Liver (tissue), 3 donors: ENCODE measurements around the gene TSHZ2.

Source experiments
- GABPA ChIP-seq, 2 donors: IDR thresholded peaks in 1 of 2; conservative IDR thresholded peaks in 1 of 2; 2 replicates each; pipeline ENCODE4 v1.6.1; 2016; ENCODE audit warnings: antibody characterized with exemption in 2 of 2, mild to moderate bottlenecking in 1 of 2, moderate library complexity in 1 of 2
- HNF4A ChIP-seq, 2 donors: conservative IDR thresholded peaks; 2 replicates each; pipeline ENCODE4 v1.6.1; 2016; ENCODE audit warnings: antibody characterized with exemption in 2 of 2, mild to moderate bottlenecking in 2 of 2
- HNF4G ChIP-seq: IDR thresholded peaks from 2 replicates; pipeline ENCODE4 v1.6.1; 2016; ENCODE audit warnings: antibody characterized with exemption
- MAX ChIP-seq: IDR thresholded peaks from 2 replicates; pipeline ENCODE4 v1.6.1; 2016; ENCODE audit warnings: antibody characterized with exemption
- RAD21 ChIP-seq, 2 donors: IDR thresholded peaks; 2 replicates each; pipeline ENCODE4 v1.6.1; 2016; ENCODE audit warnings: antibody characterized with exemption in 2 of 2, mild to moderate bottlenecking in 2 of 2
- REST ChIP-seq: IDR thresholded peaks from 2 replicates; pipeline ENCODE4 v1.6.1; 2016; ENCODE audit warnings: antibody characterized with exemption, mild to moderate bottlenecking
- ZBTB33 ChIP-seq: IDR thresholded peaks from 2 replicates; pipeline ENCODE4 v1.6.1; 2016; ENCODE audit warnings: antibody characterized with exemption
- TF ChIP-seq, protein P1 (sequence below): fragments of 150-350 bp; IDR thresholded peaks from 2 replicates; pipeline ENCODE4 v1.5.1; 2017; ENCODE audit warnings: improper control_type of control experiment, low read depth, low read length; ENCODE audit not compliant: missing input control
- donor health status: healthy.
- donor health status: healthy.

- TF ChIP-seq MAX (no peak), GABPA (IDR thresholded peaks at IDR 0.05 in 1 of 2, conservative IDR thresholded peaks at IDR 0.05 in 1 of 2) (no peak), ZBTB33 (no peak), HNF4G (no peak), RAD21 (IDR thresholded peaks at IDR 0.05) (no peak), REST (no peak), HNF4A (conservative IDR thresholded peaks at IDR 0.05) (no peak)
- TF ChIP-seq, protein P1, sequence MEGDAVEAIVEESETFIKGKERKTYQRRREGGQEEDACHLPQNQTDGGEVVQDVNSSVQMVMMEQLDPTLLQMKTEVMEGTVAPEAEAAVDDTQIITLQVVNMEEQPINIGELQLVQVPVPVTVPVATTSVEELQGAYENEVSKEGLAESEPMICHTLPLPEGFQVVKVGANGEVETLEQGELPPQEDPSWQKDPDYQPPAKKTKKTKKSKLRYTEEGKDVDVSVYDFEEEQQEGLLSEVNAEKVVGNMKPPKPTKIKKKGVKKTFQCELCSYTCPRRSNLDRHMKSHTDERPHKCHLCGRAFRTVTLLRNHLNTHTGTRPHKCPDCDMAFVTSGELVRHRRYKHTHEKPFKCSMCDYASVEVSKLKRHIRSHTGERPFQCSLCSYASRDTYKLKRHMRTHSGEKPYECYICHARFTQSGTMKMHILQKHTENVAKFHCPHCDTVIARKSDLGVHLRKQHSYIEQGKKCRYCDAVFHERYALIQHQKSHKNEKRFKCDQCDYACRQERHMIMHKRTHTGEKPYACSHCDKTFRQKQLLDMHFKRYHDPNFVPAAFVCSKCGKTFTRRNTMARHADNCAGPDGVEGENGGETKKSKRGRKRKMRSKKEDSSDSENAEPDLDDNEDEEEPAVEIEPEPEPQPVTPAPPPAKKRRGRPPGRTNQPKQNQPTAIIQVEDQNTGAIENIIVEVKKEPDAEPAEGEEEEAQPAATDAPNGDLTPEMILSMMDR: no peak
Measured at GRCh38 chr20:53283597-53283996, 311.4 kb downstream of the TSHZ2 start.
